Measurements from ENCODE around the gene JPT2.
A peak's percentile ranks its signal among the peaks of the same experiment; 100 is the strongest.
"Not testable (repeated sequence)": the region's sequence is repeated elsewhere in the genome, so short reads cannot be mapped to it uniquely, and the experiment has no call there.

JPT2 gene

DNA sequence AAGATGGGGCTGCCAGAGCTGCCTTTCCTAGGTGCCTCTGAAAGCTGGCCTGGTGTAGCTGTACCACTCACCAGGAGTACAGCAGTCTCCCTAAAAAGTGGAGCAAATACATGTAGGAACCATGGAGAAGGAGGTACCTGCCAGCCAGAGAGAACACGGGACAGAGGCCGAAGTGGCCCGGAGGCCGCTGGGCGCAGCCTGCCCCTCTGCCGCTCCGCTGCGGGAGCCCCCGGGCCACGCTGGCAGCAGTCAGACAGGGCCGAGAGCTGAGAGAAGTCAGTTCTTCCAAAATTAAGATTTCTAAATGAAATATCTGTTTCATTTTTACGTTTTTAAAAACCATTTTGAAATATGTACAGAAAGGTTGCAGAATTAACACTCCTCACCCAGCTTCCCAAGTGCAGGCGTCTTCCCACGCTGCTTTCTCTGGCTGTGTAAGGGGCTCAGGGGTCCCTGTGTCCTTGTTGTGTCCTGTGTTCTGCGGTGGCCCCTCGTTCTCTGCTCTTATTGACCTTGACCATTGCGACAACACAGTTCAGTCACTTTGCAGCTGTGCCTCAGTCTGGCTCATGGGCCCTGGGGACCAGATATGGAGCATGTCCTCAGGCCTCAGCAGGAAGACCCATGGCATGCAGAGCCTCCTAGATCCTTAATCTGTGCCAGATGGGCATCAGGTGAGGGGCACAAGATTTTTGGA, 32.9 kb downstream of the JPT2 start:
- no peak for DNase-seq

DNA sequence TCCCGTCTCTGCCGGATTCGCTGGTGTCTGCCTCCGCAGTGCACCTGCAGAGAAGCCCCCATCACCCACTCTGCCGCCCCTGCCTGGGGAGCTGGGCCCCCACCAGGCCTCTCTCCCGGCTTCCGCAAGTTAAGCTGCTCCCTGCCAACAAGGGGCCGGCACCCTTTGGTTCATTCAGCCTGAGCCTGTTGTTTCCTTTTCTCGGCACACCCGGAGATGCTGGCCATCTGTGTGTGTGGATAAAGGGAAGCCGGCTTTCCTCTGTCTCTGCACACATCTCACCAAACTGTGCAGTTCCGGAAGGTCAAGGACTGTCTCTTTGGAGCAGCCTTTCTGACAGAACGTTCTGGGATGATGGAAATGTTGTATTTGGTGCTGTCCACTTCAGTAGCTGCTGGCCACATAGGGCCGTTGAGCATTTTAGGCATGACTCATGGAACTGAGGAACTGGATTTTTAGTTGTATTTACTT, 34.7 kb downstream of the JPT2 start:
- DNase-seq: peak; percentile 35

GRCh38 chr16:1713331-1713730, 35.3 kb downstream of the JPT2 start:
- DNase-seq: no peak

DNA sequence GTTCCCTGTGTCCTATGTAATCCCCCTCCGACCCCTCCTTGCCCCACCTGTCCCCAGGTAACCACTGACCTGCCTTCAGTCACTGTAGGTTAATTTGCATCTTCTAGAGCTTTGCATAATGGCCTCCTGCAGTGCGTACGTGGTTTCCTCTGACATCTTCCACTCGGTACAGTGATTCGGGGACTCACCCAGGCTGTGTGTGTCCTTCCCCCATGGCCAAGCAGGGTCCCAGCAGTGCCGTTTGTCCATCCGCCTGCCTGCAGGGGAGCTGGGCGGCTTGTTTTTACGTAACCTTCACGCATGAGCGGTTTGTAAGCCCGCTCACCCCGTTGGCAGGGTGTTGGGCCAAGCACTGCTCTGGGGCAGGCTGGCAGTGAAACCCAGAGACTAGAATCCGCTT, 35.9 kb downstream of the JPT2 start:
- no peak for DNase-seq

GRCh38 chr16:1715220-1715619, 37.1 kb downstream of the JPT2 start:
- no peak for DNase-seq

- not testable (repeated sequence) for DNase-seq
These were observed 40.2 kb downstream of the JPT2 start for GRCh38 chr16:1718236-1718635.

DNA sequence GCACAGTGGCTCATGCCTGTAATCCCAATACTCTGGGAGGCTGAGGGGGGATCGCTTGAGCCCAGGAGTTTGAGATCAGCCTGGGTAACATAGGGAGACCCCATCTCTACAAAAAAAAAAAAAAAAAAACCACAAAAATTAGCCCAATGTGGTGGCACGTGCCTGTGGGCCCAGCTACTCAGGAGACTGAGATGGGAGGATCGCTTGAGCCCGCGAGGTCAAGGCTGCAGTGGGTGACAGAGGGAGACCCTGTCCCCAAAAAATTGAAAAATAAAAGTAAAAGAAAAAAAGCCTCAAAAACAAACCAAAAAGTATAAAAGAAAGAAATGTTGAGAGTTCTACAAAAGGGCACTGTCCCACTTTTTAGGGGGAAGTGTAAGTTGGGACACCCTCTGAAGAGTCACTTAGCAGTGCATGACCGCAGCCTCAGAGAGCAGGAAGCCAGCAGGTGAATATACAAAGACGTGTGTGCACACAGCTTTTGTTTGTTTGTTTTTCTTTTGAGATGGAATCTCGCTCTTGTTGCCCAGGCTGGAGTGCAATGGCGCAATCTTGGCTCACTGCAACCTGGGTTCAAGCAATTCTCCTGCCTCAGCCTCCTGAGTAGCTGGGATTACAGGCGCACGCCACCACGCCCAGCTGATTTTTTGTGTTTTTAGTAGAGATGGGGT, 41.6 kb downstream of the JPT2 start:
- not testable (repeated sequence) for DNase-seq

DNA sequence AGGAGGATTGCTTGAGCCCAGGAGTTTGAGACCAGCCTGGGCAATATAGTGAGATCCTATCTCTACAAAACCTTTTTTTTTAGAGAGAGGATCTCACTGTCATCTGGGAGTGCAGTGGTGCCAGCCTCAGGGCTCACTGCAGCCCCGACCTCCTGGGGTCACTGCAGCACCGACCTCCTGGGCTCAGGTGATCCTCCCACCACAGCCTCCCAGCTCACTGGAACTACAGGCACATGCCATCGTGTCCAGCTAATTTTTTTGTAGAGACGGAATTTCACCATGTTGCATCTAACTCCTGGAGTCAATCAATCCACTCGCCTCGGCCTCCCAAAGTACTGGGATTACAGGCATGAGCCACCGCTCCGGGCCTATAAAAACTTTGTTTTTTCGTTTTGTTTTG, 43.3 kb downstream of the JPT2 start:
- DNase-seq: no peak

- peak; percentile 79 for DNase-seq
These were observed 45.5 kb downstream of the JPT2 start for GRCh38 chr16:1723450-1724147.

DNA sequence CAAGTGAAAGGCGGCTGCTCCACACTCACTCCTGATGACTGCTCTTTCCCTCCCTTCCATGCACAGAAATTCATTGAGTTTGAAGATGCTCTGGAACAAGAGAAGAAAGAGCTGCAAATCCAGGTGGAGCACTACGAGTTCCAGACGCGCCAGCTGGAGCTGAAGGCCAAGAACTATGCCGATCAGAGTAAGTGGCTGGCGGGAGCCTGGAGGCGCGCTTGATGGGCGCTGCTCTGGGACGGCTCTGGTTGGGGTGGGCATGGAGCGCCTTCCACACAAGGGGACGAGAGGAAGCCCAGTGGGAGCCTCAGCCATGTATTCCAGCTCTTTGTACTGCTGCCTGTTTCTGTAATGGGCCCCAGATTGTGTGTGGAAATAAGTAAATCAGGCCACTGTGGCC, 46.4 kb downstream of the JPT2 start:
- DNase-seq: no peak

DNA sequence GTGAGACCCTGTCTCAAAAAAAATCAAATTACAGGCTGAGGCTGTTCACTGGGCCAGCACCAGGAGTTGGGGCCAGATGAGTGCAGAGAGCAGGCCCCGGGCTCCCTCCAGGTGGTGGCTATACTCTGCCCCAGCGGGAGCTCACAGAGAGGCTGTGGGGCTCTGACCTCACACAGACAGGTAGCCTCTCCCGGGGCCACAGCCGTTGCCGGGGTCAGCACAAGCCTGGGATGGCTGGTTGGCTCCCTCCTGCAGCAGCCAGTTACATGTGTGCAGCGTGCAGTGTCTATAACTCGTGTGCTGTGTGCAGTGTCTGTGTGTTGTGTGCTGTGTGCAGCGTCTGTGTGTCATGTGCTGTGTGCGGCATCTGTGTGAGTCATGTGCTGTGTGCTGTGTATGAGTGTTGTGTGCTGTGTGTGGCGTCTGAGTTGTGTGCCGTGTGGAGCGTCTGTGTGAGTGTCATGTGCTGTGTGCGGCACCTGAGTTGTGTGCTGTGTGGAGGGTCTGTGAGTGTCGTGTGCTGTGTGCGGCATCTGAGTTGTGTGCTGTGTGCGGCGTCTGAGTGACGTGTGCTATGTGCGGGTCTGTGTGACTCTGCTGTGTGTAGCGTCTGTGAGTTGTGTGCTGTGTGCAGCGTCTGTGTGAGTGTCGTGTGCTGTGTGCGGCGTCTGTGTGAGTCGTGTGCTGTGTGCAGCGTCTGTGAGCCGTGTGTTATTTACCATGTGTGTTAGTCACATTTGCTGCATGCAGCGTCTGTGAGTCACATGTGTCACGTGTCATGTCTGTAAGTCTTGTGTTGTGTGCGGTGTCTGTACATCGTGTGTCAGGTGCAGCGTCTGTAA, 48.8 kb downstream of the JPT2 start:
- no peak for DNase-seq

DNA sequence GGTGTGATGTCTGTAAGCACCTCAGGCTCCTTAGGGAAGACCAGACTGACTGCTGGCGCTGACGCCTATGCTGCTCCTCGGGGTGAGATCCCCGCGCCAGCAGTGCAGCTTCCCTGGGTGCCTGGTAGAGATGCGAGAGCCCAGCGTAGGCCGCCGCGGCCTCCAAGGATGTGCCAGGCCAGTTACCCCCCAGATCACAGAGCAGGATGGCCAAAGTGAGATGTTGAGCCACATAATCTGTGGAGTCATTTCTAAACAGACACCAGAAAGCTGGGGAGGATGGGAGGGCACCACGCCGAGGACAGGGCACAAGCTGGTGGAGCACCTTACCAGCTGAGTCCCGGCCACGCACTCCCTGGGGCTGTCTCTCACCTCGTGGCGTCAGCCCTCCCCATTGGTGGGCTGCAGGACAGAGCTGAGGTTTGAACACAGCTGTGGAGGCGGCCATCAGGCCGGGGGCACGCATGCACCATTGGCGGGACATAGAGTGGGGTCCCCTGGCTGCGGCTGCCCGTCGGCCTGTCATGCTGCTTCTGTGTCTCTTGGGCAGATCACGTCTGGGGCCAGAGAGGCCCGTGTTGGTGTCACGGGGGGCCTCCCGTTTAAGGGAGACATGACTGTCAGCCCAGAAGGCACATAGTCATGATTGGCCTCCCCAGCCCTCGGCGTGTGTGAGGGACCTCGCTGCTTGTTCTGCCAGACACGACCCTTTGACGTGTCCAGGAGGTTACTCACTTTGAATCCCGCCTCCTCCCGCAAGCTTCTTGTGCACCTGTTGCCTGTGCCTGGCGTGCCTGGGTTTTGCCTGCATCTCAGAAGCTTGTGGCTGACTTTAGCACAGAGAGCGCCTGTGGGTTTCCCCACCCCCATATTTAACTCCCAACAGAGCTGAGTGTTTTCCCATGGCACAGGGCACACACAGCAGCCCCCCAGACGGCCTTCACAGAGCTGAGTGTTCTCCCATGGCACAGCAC, 49.9 kb downstream of the JPT2 start:
- no peak for DNase-seq

DNA sequence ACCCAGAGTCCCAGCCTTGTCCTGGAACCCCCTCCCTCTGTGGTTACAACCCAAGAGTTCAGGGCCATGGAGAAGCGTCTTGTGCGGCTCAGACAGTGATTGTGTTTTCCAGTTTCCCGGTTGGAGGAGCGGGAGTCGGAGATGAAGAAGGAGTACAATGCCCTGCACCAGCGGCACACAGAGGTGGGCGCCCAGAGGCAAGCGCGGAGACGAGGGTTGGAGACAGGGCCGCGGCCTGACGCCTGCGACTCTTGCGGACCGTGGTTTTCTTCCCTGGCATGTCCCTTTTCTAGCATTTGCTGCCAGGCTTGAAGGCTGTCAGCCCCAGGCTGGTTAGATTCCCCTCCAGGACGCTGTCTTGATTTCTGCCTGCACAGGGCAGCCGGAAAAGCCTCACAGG, 50.9 kb downstream of the JPT2 start:
- no peak for DNase-seq

- DNase-seq: no peak
These were observed 51.4 kb downstream of the JPT2 start for GRCh38 chr16:1729445-1729844.

GRCh38 chr16:1731073-1731472, 53.0 kb downstream of the JPT2 start:
- DNase-seq: no peak

GRCh38 chr16:1731603-1732002, 53.5 kb downstream of the JPT2 start:
- no peak for DNase-seq

- no peak for DNase-seq
These were observed 54.0 kb downstream of the JPT2 start for GRCh38 chr16:1732071-1732470.

- not testable (repeated sequence) for DNase-seq
These were observed 54.5 kb downstream of the JPT2 start for GRCh38 chr16:1732551-1732987.

GRCh38 chr16:1734123-1734522, 56.0 kb downstream of the JPT2 start:
- DNase-seq: no peak

DNA sequence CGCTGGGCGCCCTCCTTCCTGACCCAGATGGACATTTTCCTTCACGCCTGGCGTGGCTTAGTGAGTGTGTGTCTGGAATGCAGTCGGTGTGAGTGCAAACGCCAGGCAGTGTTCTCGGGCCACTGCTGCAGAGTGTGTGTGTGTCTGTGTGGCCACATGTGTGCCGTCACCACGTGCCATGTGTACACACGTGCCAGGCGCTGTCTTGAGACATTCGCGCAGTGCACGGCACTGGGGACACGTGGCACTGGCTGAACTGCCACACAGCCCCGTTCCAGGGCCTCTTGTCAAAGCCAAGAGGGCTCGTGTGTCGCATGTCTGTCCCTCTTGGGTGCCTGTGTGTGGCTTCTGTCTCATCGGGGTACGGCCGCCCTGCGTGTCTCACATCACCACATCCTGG, 56.7 kb downstream of the JPT2 start:
- no peak for DNase-seq

DNA sequence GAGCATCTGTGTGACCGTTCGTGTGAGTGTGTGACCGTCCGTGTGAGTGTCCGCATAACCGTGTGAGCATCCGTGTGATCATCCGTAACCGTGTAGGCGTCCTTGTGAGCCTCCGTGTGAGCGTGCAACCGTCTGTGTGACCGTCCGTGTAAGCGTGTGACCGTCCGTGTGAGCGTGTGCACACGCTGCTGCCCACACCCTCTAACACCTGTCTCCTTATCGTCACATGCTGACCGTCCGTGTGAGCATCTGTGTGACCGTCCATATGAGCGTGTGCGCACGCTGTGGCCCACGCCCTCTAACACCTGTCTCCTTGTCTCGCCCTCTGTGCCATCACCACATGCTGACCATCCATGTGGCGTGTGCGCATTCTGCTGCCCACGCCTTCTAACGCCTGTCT, 62.2 kb downstream of the JPT2 start:
- DNase-seq: no peak
